HCT116 (cell line): Measurements from ENCODE around the gene ATP8A2. TPM values are rescaled to one million over a fixed set of nuclear protein-coding genes. Genes with fewer than 3 reads are reported as not detected.

Experiments used
- ATAC-seq: fragments of 200-7000 bp; cut with Tn5 transposase; 2 replicates; pipeline ENCODE4 v1.9.1; 2020; ENCODE audit warnings: mild to moderate bottlenecking, moderate library complexity
- BruUV-seq: library from RNA; stranded (reverse); fragments of 400-500 nt; replicated peaks from 2 replicates; lab custom pipeline; 2021; lab: Mats Ljungman, UMichigan
- CTCF ChIA-PET: fragments of 300-600 bp; sonication (Branson Sonifier 250); formaldehyde crosslinking; loops from one replicate; lab custom pipeline; 2021; ENCODE audit warnings: antibody characterized with exemption; lab: Charles Lee
- POLR2A ChIA-PET: fragments of 300-600, 350-600 bp; sonication (Branson Sonifier 250); formaldehyde crosslinking; loops from one replicate; lab custom pipeline; 2021; ENCODE audit warnings: antibody characterized with exemption; lab: Charles Lee
- RAD21 ChIA-PET, 2 experiments: fragments of 300-600 bp; sonication (Branson Sonifier 250); formaldehyde crosslinking; loops; one replicate each; lab custom pipeline; 2023; ENCODE audit warnings: low total read pairs in 2 of 2; ENCODE audit not compliant: uncharacterized antibody in 2 of 2, unreplicated experiment in 2 of 2, low non-redundant PET in 1 of 2; lab: Charles Lee
- DNase-seq: peaks from one replicate; pipeline ENCODE4 v3.0.0-alpha.2; 2010; ENCODE audit warnings: low read depth, low spot score
- H2AFZ ChIP-seq: fragments of 200-600 bp; shearing (Covaris generic), sonication (generic); 2 replicates; pipeline ENCODE4 v1.6.1; 2017; ENCODE audit warnings: low read depth, mixed run types, mixed read lengths, antibody characterized with exemption, low read length; ENCODE audit not compliant: poor library complexity, severe bottlenecking
- H3K27ac ChIP-seq: 2 replicates; pipeline ENCODE4 v1.5.1; 2012; ENCODE audit warnings: low read depth, low read length
- H3K27me3 ChIP-seq: fragments of 200-600 bp; sonication (generic); 2 replicates; pipeline ENCODE4 v1.6.1; 2016; ENCODE audit warnings: mixed run types, low read length, mixed read lengths; ENCODE audit not compliant: insufficient read depth
- H3K36me3 ChIP-seq, 2 experiments: fragments of 200-500 bp in 1 of 2; fragments of 200-600 bp in 1 of 2; sonication (Bioruptor generic) in 1 of 2; sonication (generic) in 1 of 2; 2 replicates each; pipeline versions ENCODE4 v1.5.1 to v1.6.1; 2014 to 2016; ENCODE audit warnings: low read length in 2 of 2, inconsistent platforms in 1 of 2, mixed read lengths in 1 of 2, mixed run types in 1 of 2; ENCODE audit not compliant: insufficient read depth in 2 of 2, control insufficient read depth in 1 of 2
- H3K4me1 ChIP-seq, 2 experiments: fragments of 200-600 bp in 1 of 2; sonication (generic) in 1 of 2; 2 replicates each; pipeline versions ENCODE4 v1.5.1 to v1.6.1; 2012 to 2017; ENCODE audit warnings: low read length in 2 of 2, inconsistent platforms in 1 of 2, mild to moderate bottlenecking in 1 of 2, mixed read lengths in 1 of 2, mixed run types in 1 of 2, moderate library complexity in 1 of 2; ENCODE audit not compliant: insufficient read depth in 2 of 2, control insufficient read depth in 1 of 2
- H3K4me2 ChIP-seq: fragments of 200-600 bp; sonication (generic); 2 replicates; pipeline ENCODE4 v1.6.1; 2017; ENCODE audit warnings: mixed run types, low read length, mixed read lengths
- H3K4me3 ChIP-seq, 2 experiments: fragments of 200-600 bp in 1 of 2; sonication (generic) in 1 of 2; replicated peaks in 1 of 2; 2 replicates each; pipeline ENCODE4 v1.5.1; 2011 to 2016; ENCODE audit warnings: low read length in 2 of 2, control low read depth in 1 of 2, low read depth in 1 of 2, mild to moderate bottlenecking in 1 of 2, mixed read lengths in 1 of 2, mixed run types in 1 of 2
- H3K79me2 ChIP-seq: fragments of 200-600 bp; sonication (generic); 2 replicates; pipeline ENCODE4 v1.6.1; 2017; ENCODE audit warnings: mild to moderate bottlenecking, mixed run types, low read length, moderate library complexity, mixed read lengths; ENCODE audit not compliant: insufficient read depth
- H3K9ac ChIP-seq: fragments of 200-600 bp; sonication (generic); 2 replicates; pipeline ENCODE4 v1.6.1; 2016; ENCODE audit warnings: low read length, mixed read lengths
- H3K9me2 ChIP-seq: fragments of 200-600 bp; sonication (generic), shearing (Covaris generic); 2 replicates; pipeline ENCODE4 v1.6.1; 2017; ENCODE audit warnings: mixed run types, mild to moderate bottlenecking, moderate library complexity; ENCODE audit not compliant: insufficient read depth
- H3K9me3 ChIP-seq, 2 experiments: fragments of 200-500 bp in 1 of 2; fragments of 200-600 bp in 1 of 2; sonication (Bioruptor generic) in 1 of 2; sonication (generic) in 1 of 2; 2 replicates each; pipeline ENCODE4 v1.6.1; 2014 to 2017; ENCODE audit warnings: low read length in 2 of 2, mixed read lengths in 2 of 2, inconsistent platforms in 1 of 2, low read depth in 1 of 2, mild to moderate bottlenecking in 1 of 2, mixed run types in 1 of 2, moderate library complexity in 1 of 2; ENCODE audit not compliant: control insufficient read depth in 1 of 2, insufficient read depth in 1 of 2
- H4K20me1 ChIP-seq: fragments of 200-600 bp; sonication (generic), shearing (Covaris generic); 2 replicates; pipeline ENCODE4 v1.6.1; 2017; ENCODE audit warnings: mixed run types, mild to moderate bottlenecking, moderate library complexity; ENCODE audit not compliant: insufficient read depth
- CEBPB ChIP-seq: IDR thresholded peaks from 2 replicates; pipeline ENCODE4 v1.6.1; 2012; ENCODE audit warnings: low read depth
- EGR1 ChIP-seq: IDR thresholded peaks from 2 replicates; pipeline ENCODE4 v1.6.1; 2012; ENCODE audit warnings: low read depth
- ELF1 ChIP-seq: IDR thresholded peaks from 2 replicates; pipeline ENCODE4 v1.6.1; 2012; ENCODE audit warnings: low read depth, borderline replicate concordance
- EZH2 ChIP-seq: fragments of 200-600 bp; sonication (generic); IDR thresholded peaks from 2 replicates; pipeline ENCODE4 v1.6.1; 2017; ENCODE audit warnings: antibody characterized with exemption, mixed run types
- EZH2phosphoT487 ChIP-seq: fragments of 200-600 bp; IDR thresholded peaks from 2 replicates; pipeline ENCODE4 v1.6.1; 2018; ENCODE audit warnings: antibody characterized with exemption, borderline replicate concordance
- FOSL1 ChIP-seq: IDR thresholded peaks from 2 replicates; pipeline ENCODE4 v1.6.1; 2012; ENCODE audit warnings: low read depth
- POLR2A ChIP-seq: IDR thresholded peaks from 2 replicates; pipeline ENCODE4 v1.7.0; 2011; ENCODE audit warnings: borderline replicate concordance; ENCODE audit not compliant: insufficient read depth, insufficient read length; ENCODE audit errors: extremely low read depth
- POLR2AphosphoS5 ChIP-seq: IDR thresholded peaks from 2 replicates; pipeline ENCODE4 v1.6.1; 2011; ENCODE audit warnings: mild to moderate bottlenecking, low read depth, low read length, moderate library complexity
- SP1 ChIP-seq: IDR thresholded peaks from 2 replicates; pipeline ENCODE4 v1.6.1; 2012; ENCODE audit warnings: low read depth
- TCF7L2 ChIP-seq: IDR thresholded peaks from 2 replicates; pipeline ENCODE4 v1.7.0; 2011; ENCODE audit warnings: borderline replicate concordance, inconsistent platforms; ENCODE audit not compliant: insufficient read depth, insufficient read length; ENCODE audit errors: extremely low read depth
- ZNF274 ChIP-seq: fragments of 200-500 bp; sonication (Bioruptor generic); IDR thresholded peaks from 2 replicates; pipeline ENCODE4 v1.6.1; 2014; ENCODE audit warnings: mild to moderate bottlenecking, low read depth, low read length, inconsistent platforms
- intact Hi-C: fragments of 100-400 bp; cut with micrococcal nuclease; formaldehyde crosslinking; loops from 2 replicates; pipeline ENCODE4 v1.10.0; 2022
- total RNA-seq: library from RNA; stranded (reverse); gene quantifications from one replicate; pipeline ENCODE4 v1.2.1, GENCODE V29; 2021; ENCODE audit not compliant: unreplicated experiment
- TF ChIP-seq, protein P1 (sequence below), 3 experiments: fragments of 200-600 bp in 1 of 3; sonication (generic) in 1 of 3; IDR thresholded peaks in 2 of 3; conservative IDR thresholded peaks in 1 of 3; 2 replicates each; pipeline ENCODE4 v1.5.1; 2012 to 2017; ENCODE audit warnings: low read depth in 2 of 3, low read length in 2 of 3, antibody characterized with exemption in 1 of 3, borderline replicate concordance in 1 of 3, control low read depth in 1 of 3, mild to moderate bottlenecking in 1 of 3, mixed read lengths in 1 of 3, mixed run types in 1 of 3, moderate library complexity in 1 of 3; ENCODE audit not compliant: insufficient read depth in 1 of 3
- TF ChIP-seq, protein P2 (sequence below): IDR thresholded peaks from 2 replicates; pipeline ENCODE4 v1.6.1; 2012
- TF ChIP-seq, protein P3 (sequence below): IDR thresholded peaks from 2 replicates; pipeline ENCODE4 v1.6.1; 2011; ENCODE audit warnings: mild to moderate bottlenecking, low read length, moderate library complexity; ENCODE audit not compliant: insufficient replicate concordance; ENCODE audit errors: extremely low read depth

The ATP8A2 gene
- total RNA-seq, 1 experiment from 2014 or later, result not detected

DNA sequence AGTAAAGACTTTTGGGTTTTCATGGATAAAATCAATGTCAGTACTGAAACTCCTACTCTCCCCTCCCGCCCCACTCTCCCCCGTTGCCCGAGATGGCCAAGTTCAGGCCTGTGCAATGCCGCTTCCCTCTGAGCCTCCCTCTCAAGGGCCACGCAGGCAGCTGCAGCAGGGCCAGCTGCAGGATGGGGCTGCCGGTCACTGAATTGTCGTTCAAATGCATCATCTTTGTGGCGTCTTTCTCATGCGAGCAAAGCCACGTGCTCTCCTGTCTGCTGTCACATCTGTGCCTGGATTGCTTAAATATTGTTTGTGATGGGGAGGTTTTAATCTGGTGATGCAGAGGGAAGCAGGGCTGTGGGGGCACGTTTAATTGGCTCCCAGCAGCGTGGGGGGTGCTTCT is 653.4 kb downstream of the ATP8A2 start:
- no peak overlapping the region for H2AFZ ChIP-seq
- no peaks in the 10 kb centered on the region for H3K79me2 ChIP-seq
- no peaks in the 10 kb centered on the region for H3K9me2 ChIP-seq
- H3K27ac ChIP-seq, result no peak overlapping the region
- no peaks in the 10 kb centered on the region for H3K9me3 ChIP-seq
- no TSS peak for BruUV-seq
- no peak overlapping the region for H3K4me2 ChIP-seq
- CTCF ChIA-PET, result no interaction called here
- TF ChIP-seq ZNF274 (no peak), EZH2 (no peak), SP1 (no peak), EGR1 (no peak), POLR2A (no peak), ELF1 (no peak), FOSL1 (no peak), CEBPB (no peak), TCF7L2 (no peak), EZH2phosphoT487 (no peak), POLR2AphosphoS5 (no peak)
- TF ChIP-seq, protein P1, sequence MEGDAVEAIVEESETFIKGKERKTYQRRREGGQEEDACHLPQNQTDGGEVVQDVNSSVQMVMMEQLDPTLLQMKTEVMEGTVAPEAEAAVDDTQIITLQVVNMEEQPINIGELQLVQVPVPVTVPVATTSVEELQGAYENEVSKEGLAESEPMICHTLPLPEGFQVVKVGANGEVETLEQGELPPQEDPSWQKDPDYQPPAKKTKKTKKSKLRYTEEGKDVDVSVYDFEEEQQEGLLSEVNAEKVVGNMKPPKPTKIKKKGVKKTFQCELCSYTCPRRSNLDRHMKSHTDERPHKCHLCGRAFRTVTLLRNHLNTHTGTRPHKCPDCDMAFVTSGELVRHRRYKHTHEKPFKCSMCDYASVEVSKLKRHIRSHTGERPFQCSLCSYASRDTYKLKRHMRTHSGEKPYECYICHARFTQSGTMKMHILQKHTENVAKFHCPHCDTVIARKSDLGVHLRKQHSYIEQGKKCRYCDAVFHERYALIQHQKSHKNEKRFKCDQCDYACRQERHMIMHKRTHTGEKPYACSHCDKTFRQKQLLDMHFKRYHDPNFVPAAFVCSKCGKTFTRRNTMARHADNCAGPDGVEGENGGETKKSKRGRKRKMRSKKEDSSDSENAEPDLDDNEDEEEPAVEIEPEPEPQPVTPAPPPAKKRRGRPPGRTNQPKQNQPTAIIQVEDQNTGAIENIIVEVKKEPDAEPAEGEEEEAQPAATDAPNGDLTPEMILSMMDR (IDR thresholded peaks at IDR 0.05 in 2 of 3, conservative IDR thresholded peaks at IDR 0.05 in 1 of 3; ENCODE audit: borderline replicate concordance in 1 of 3, insufficient read depth in 1 of 3, low read depth in 2 of 3, low read length in 2 of 3), result no peak
- TF ChIP-seq, protein P2, sequence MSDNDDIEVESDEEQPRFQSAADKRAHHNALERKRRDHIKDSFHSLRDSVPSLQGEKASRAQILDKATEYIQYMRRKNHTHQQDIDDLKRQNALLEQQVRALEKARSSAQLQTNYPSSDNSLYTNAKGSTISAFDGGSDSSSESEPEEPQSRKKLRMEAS, result no peak
- TF ChIP-seq, protein P3, sequence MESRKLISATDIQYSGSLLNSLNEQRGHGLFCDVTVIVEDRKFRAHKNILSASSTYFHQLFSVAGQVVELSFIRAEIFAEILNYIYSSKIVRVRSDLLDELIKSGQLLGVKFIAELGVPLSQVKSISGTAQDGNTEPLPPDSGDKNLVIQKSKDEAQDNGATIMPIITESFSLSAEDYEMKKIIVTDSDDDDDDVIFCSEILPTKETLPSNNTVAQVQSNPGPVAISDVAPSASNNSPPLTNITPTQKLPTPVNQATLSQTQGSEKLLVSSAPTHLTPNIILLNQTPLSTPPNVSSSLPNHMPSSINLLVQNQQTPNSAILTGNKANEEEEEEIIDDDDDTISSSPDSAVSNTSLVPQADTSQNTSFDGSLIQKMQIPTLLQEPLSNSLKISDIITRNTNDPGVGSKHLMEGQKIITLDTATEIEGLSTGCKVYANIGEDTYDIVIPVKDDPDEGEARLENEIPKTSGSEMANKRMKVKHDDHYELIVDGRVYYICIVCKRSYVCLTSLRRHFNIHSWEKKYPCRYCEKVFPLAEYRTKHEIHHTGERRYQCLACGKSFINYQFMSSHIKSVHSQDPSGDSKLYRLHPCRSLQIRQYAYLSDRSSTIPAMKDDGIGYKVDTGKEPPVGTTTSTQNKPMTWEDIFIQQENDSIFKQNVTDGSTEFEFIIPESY, result no peak
- TF ChIP-seq, all 23 proteins: peak for 0
- intact Hi-C loops, result no loop called here
- Histone ChIP-seq H4K20me1 (no peaks in the 10 kb centered on the region), H3K4me1 (no peaks in the 10 kb centered on the region), H3K4me3 (no peak overlapping the region), H3K27me3 (peaks cover 27% of the 10 kb centered on the region), H3K36me3 (no peaks in the 10 kb centered on the region), H3K9ac (no peak overlapping the region)
- ChIA-PET RAD21 (interaction anchor here in 1 of 2 experiments (0.7 kb wide), 1 partner anchor 58 kb away, joined by 3 read pairs; no protein-coding TSS in a partner anchor), POLR2A (no interaction called here)
- no peak for ATAC-seq
- no peak for DNase-seq
